Right kidney (tissue), 1 donor: ENCODE measurements around the gene BCAS3.
"Not testable (repeated sequence)": the region's sequence is repeated elsewhere in the genome, so short reads cannot be mapped to it uniquely, and the experiment has no call there.

Experiments
- DNase-seq: peaks from one replicate; pipeline ENCODE4 v3.0.0-alpha.2; 2016

BCAS3 gene

GRCh38 chr17:60744355-60744966 is 66.8 kb downstream of the BCAS3 start:
- no peak for DNase-seq

GRCh38 chr17:60745544-60745943 is 67.9 kb downstream of the BCAS3 start:
- no peak for DNase-seq

DNA sequence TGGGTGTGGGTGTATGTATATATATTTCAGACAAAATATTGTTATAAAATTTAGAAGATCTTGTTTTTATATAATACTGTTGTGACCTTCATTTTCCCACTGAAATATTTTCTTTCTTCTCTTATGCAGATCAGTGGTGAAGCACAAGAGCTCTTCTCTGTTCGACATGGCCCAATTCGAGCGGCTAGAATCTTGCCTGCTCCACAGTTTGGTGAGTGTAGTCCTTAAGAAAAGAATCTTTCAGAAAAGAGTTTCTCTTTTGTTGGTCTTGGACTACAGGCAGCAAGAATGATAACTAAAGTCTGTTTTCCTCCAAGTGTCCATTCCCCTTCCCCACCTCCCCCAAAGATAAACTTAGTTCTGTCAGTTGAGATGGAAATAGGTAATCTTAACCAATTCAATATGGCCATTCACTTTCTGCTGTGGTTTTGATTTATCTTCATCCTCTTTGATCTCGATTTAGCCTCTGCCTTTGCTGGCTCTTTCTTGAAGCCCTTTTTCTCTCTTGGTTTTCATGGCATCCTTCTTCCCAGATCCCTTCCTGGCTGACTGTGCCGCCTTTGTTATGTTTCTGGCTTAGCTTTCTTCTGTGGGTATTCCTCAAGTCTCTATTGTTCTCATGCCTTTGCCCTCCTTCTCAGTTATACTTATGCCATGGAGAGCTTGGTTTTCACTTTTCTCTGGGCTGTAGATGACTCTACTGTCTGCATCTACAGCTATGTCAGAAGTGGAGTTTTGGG is 69.6 kb downstream of the BCAS3 start:
- no peak for DNase-seq

DNA sequence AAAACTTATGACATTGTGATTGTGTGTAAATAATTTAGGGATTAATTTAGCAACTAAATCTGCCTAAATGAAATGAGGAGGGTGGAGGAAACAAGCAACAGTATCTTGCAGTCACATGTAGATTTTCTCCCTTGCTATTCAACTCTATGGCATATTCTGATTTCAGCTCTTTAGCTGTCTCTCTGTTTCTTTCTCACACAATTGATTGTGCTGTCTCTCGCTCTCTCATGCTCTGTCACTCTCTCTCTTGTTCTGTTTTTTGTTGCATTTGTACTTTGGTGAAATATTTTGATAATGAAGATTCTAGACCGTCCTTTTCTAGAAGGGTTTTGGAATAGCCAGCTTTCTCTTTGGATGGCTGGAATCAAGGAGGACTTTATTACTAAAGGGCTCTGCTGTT is 70.6 kb downstream of the BCAS3 start:
- no peak for DNase-seq

- DNase-seq, result no peak
Observed at GRCh38 chr17:60749050-60749449, 71.4 kb downstream of the BCAS3 start.

DNA sequence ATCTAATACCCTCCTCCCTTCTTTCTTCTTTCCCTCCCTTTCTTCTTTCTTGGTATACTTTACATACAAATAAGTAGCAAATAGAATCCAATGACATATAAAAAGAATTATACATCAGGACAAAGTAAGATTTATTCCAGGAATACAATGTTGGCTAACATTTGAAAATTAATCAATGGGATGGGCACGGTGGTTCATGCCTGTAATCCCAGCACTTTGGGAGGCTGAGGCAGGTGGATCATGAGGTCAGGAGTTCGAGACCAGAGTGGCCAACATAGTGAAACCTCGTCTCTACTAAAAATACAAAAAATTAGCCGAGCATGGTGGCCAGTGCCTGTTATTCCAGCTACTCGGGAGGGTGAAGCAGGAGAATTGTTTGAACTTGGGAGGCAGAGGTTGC is 72.1 kb downstream of the BCAS3 start:
- no peak for DNase-seq

DNA sequence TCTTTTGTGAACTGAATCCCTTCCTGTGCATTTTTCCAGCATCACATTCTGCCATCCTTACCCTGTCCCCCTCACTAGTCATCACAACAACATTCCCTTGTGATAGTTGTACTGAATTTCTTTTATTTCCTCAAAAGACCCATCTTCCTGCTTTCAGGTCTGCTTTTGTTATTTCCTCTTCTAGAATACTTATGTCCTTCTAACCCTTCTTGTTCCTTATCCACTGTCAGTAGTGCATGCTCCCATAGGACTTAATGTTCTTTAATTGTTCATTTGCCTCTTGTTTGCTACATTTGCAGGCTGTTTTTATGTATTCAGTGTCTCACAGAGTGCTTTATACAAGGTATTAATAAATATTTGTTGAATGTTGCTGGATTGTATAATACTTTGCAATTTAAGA is 73.0 kb downstream of the BCAS3 start:
- DNase-seq, result no peak

DNA sequence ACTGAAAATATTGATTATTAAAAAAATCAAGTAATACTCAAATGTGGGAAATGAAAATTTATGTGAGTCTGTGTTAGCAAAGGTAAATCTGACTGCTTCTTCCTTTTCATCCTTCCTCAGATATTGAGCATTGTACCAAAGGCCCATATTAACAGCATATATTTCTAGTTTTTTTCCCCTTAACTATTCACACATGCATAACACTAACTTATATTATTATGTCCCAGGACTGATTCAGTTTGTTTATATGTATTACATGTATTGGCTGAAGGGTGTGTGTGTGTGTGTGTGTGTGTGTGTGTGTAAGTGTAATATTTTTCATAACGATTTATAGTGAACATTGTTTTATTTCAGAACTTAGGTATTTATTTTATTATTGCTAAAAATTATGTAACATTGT is 74.2 kb downstream of the BCAS3 start:
- no peak for DNase-seq

DNA sequence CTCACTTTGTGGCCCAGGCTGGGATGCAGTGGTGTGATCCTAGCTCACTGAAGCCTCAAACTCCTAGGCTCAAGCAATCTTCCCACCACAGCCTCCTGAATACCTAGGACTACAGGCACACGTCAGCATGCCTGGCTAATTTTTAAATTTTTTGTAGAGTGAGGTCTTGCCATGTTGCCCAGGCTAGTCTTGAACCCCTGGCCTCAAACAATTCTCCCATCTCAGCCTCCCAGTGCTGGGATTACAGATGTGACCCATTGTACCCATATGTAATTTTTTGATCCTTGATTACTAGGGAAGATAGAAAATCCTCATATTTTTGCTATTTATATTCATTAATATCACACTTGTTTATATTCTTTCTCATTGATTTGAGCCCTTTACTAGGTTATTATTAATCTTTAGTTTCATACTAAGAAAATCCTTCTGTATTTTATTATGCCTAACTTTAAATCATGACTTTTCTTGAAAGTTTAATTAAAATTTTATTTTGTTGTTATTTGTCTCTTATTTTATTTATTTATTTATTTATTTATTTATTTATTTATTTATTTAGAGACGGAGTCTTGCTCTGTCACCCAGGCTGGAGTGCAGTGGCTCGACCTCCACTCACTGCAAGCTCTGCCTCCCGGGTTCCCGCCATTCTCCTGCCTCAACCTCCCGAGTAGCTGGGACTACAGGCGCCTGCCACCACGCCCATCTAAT is 75.4 kb downstream of the BCAS3 start:
- no peak for DNase-seq

- DNase-seq, result no peak
Observed at GRCh38 chr17:60754057-60754604, 76.5 kb downstream of the BCAS3 start.

DNA sequence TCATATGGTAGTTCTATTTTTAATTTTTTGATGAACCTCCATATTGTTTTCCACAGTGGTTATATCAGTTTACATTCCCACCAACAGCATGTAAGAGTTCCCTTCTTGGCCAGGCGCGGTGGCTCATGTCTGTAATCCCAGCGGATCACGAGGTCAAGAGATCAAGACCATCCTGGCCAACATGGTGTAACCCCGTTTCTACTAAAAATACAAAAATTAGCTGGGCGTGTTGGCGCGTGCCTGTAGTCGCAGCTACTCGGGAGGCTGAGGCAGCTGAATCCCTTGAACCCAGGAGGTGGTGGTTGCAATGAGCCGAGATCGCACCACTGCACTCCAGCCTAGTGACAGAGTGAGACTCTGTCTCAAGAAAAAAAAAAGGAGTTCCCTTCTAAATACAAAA is 79.1 kb downstream of the BCAS3 start:
- not testable (repeated sequence) for DNase-seq

DNA sequence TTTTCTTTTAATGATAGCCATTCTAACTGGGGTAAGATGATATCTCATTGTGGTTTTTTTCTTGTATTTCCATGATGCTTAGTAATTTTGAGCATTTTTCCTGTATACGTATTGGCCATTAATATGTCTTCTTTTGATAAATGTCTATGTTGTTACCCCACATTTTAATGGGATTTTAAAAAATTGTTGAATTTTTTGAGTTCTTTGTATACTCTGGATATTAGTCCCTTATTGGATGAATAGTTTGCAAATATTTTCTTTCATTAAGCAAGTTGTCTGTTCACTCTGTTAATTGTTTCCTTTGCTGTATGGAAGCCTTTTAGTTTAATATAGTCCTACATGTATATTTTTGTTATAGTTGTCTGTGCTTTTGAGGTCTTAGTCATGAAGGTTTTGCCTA is 79.8 kb downstream of the BCAS3 start:
- DNase-seq, result no peak

DNA sequence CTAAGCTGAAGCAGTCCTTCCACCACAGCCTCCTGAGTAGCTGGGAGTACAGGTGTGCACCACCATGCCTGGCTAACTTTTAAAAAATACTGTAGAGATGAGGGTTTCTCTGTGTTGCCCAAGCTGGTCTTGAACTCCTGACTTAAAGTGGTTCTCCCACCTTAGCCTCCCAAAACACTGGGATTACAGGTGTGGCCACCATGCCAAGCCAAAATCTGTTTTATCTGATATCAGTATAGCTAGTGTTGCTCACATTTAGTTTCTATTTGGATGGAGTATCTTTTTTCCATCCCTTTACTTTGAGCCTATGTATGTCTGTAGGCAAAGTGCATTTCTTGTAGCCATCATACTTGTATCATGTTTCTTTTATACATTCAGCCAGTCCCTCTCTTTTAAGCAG is 82.1 kb downstream of the BCAS3 start:
- DNase-seq, result no peak

GRCh38 chr17:60761301-60761700 is 83.7 kb downstream of the BCAS3 start:
- not testable (repeated sequence) for DNase-seq

GRCh38 chr17:60766778-60767190 is 89.1 kb downstream of the BCAS3 start:
- no peak for DNase-seq

DNA sequence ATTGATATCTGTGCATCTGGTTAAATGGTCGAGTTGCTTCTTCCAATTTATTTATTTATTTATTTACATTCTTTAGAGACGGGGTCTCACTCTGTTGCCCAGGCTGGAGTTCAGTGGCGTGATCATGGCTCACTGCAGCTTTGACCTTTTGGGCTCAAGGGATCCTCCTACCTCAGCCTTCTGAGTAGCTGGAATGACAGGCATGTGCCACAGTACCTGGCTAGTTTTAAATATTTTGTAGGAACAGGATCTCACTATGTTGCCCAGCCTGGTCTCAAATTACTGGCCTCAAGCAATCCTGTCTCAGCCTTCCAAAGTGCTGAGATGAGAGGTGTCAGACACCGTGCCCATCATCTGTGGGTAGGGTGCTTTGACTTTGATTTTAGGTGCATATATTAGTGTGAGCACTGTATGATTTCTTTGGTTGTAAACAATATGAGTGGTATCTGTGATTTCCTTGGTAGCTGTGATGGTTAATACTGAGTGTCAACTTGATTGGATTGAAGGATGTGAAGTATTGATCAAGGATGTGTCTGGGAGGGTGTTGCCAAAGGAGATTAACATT is 90.2 kb downstream of the BCAS3 start:
- DNase-seq, result no peak

- no peak for DNase-seq
Observed at GRCh38 chr17:60769327-60769726, 91.7 kb downstream of the BCAS3 start.

DNA sequence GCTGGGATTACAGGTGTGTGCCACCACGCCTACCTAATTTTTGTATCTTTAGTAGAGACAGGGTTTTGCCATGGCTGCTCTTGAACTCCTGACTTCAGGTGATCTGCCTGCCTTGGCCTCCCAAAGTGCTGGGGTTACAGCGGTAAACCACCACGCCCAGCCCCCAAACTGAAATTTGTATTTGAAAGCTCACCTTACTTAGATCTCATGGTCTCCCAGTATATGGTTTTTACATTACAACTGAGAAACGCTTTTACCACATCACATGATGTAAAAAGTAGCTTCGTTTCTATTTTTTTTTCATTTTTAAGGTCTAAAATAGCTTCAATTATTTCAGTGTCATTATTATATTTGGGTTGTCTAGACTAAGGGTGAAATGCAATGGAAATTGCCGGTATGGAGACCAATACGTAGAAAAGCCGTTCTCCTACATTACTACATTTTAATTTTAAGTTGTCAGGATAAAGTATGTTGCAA is 93.3 kb downstream of the BCAS3 start:
- DNase-seq, result no peak

GRCh38 chr17:60771621-60772020 is 94.0 kb downstream of the BCAS3 start:
- not testable (repeated sequence) for DNase-seq

- DNase-seq, result no peak
Observed at GRCh38 chr17:60773552-60773951, 95.9 kb downstream of the BCAS3 start.

- DNase-seq, result no peak
Observed at GRCh38 chr17:60781880-60782412, 104.3 kb downstream of the BCAS3 start.

DNA sequence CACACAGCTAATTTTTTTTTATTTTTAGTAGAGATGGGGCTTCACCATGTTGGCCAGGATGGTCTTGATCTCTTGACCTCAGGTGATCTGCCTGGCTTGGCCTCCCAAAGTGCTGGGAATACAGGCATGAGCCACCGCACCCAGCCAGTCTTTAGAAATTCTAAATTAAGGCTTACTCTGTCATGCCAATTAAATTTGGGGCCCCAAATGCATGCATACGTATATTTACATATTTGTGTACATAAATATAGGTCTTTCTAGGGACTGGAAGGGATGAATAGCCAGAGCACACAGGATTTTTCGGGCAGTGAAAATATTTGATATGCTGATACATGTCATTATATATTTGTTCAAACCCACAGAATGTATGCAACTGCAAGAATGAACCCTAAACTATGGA is 105.1 kb downstream of the BCAS3 start:
- DNase-seq, result no peak

- DNase-seq, result no peak
Observed at GRCh38 chr17:60790205-60790604, 112.6 kb downstream of the BCAS3 start.
